ENCODE results near the gene BATF3. TPM values are rescaled to one million over a fixed set of nuclear protein-coding genes. Genes with fewer than 3 reads are reported as not detected.
A peak's percentile ranks its signal among the peaks of the same experiment; 100 is the strongest.

Gene BATF3
- total and polyA plus RNA-seq, 2 of the 4 experiments (the other 2 are of a cell fraction): 1.6 to 3.9 TPM

GRCh38 chr1:212655668-212656440 lies 43.8 kb downstream of the BATF3 start:
- Histone ChIP-seq H3K4ac (ENCODE audit: low read depth, low read length) (peak overlapping the region; percentile 46), H3K4me1 (ENCODE audit: control insufficient read depth, insufficient read depth, low read length) (peaks cover 9% of the 10 kb centered on the region), H2BK20ac (ENCODE audit: low read depth, low read length) (peak overlapping the region; percentile 75), H3K9me3 (ENCODE audit: control insufficient read depth, insufficient read depth, low read length) (0 out of 2 replicates have a peak, but pooled peaks cover 2% of the 10 kb centered on the region), H4K20me1 (ENCODE audit: insufficient read depth, low read length) (no peaks in the 10 kb centered on the region), H4K8ac (ENCODE audit: low read depth in 2 of 2, low read length in 2 of 2) (peak overlapping the region in 1 of 2 experiments; percentile 44; a peak in 1 of 4 replicates), H3K27ac (ENCODE audit: insufficient read depth, low read length) (no peak overlapping the region), H2BK15ac (ENCODE audit: low read depth, low read length) (peak overlapping the region; percentile 1; the same call in 1 of the 3 replicates), H3K27me3 (ENCODE audit: control insufficient read depth, insufficient read depth, low read length) (no peaks in the 10 kb centered on the region; the same call in 1 of the 2 replicates), H3K4me2 (ENCODE audit: low read depth, low read length) (no peak overlapping the region), H3K9ac (ENCODE audit: low read depth, low read length) (no peak overlapping the region), H3K9me1 (ENCODE audit: insufficient read depth, low read length) (peaks cover 14% of the 10 kb centered on the region), H4K91ac (ENCODE audit: insufficient read depth, low read depth, low read length) (peak overlapping the region; percentile 32; the same call in 1 of the 2 replicates), H4K5ac (ENCODE audit: low read depth, low read length) (no peak overlapping the region), H2AK9ac (replicated peaks; ENCODE audit: low read depth, low read length, poor library complexity) (peak overlapping the region; percentile 82), H2BK120ac (ENCODE audit: low read depth, low read length) (peak overlapping the region; percentile 41; the same call in 1 of the 2 replicates), H2AK5ac (ENCODE audit: low read depth, low read length) (peak overlapping the region; percentile 64), H3K18ac (ENCODE audit: low read depth, low read length) (no peak overlapping the region), H3K56ac (ENCODE audit: extremely low read depth, insufficient read depth, low read length) (no peak overlapping the region), H3K23ac (ENCODE audit: low read depth, low read length) (peak overlapping the region; percentile 52; the same call in 1 of the 2 replicates), H3K36me3 (ENCODE audit: control insufficient read depth, insufficient read depth, low read length) (no peaks in the 10 kb centered on the region), H2BK5ac (ENCODE audit: low read depth, low read length, poor library complexity, severe bottlenecking) (no peak overlapping the region), H2AFZ (replicated peaks; ENCODE audit: low read length, poor library complexity) (peak overlapping the region; percentile 53), H3K14ac (replicated peaks; ENCODE audit: low read depth, low read length) (no peak overlapping the region), H3K4me3 (ENCODE audit: insufficient read depth, low read depth, low read length) (no peak overlapping the region), H3K79me1 (ENCODE audit: low read depth in 1 of 2, low read length in 2 of 2) (no peaks in the 10 kb centered on the region)
- dilution Hi-C loops (cut with HindIII; ENCODE audit: low sequenced_read_pairs, unreplicated experiment) (no loop called here), in situ Hi-C loops (cut with MboI; ENCODE audit: low sequenced_read_pairs) (loop anchor here (25.0 kb wide), 1 partner anchor 331 kb away; no protein-coding TSS in a partner anchor), intact Hi-C loops (cut with micrococcal nuclease) (no loop called here)
- ChIA-PET CTCF (interaction anchor here (0.7 to 1.2 kb wide), 3 partner anchors 9 to 179 kb away, joined by 3 to 5 read pairs (median 3); no protein-coding TSS in a partner anchor), POLR2A (ENCODE audit: unreplicated experiment) (no interaction called here)
- no TSS peak for BruUV-seq (replicated peaks)
- TF ChIP-seq, protein P1, sequence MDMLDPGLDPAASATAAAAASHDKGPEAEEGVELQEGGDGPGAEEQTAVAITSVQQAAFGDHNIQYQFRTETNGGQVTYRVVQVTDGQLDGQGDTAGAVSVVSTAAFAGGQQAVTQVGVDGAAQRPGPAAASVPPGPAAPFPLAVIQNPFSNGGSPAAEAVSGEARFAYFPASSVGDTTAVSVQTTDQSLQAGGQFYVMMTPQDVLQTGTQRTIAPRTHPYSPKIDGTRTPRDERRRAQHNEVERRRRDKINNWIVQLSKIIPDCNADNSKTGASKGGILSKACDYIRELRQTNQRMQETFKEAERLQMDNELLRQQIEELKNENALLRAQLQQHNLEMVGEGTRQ (IDR thresholded peaks at IDR 0.05; ENCODE audit: low read depth, low read length): no peak
- TF ChIP-seq CTCF (conservative IDR thresholded peaks at IDR 0.05; ENCODE audit: low read depth, low read length): no peak
- TF ChIP-seq BHLHE40 (IDR thresholded peaks at IDR 0.05; ENCODE audit: low read depth, low read length): peak; percentile 44; the same call in 1 of the 2 replicates
- 0 out of 2 replicates have a peak, but pooled peaks have one; percentile 13 for TF ChIP-seq MXI1 (IDR thresholded peaks at IDR 0.05; ENCODE audit: borderline replicate concordance, low read depth, low read length)
- 0 out of 2 replicates have a peak, but pooled peaks have one; percentile 8 for TF ChIP-seq CEBPB (IDR thresholded peaks at IDR 0.05; ENCODE audit: low read depth, low read length)
- TF ChIP-seq FOS (IDR thresholded peaks at IDR 0.05; ENCODE audit: low read depth, low read length): no peak
- ATAC-seq (ENCODE audit: low read depth) (peak; percentile 82), DNase-seq (peak; percentile 71)
- 100% methylated on average over 2 of the region's 6 CpGs; no CpG with 5 or more reads in 1 of the 2 experiments for WGBS, 2 experiments (ENCODE audit: extremely low coverage in 2 of 2, insufficient read length in 1 of 2)

Measured in IMR-90 (cell line).